ENCODE data around the gene TMEM131. TPM values are rescaled to one million over a fixed set of nuclear protein-coding genes. Genes with fewer than 3 reads are reported as not detected.

The TMEM131 gene
- total RNA-seq, 1 donor from 2014 or later, result 36.4 TPM

GRCh38 chr2:98012561-98012991, 16.8 kb upstream of the TMEM131 start:
- no peak overlapping the region for H3K27ac Mint-ChIP-seq (ENCODE audit: unreplicated experiment)
- no peaks in the 10 kb centered on the region for H3K36me3 Mint-ChIP-seq (ENCODE audit: unreplicated experiment)
- peaks cover 11% of the 10 kb centered on the region for H3K27me3 Mint-ChIP-seq (ENCODE audit: unreplicated experiment)
- no peak for TF ChIP-seq CTCF (IDR thresholded peaks at IDR 0.05)
- H3K4me3 Mint-ChIP-seq (ENCODE audit: unreplicated experiment), result no peak overlapping the region
- H3K9me3 Mint-ChIP-seq (ENCODE audit: unreplicated experiment), result no peaks in the 10 kb centered on the region
- DNase-seq (ENCODE audit: extremely low spot score, unreplicated experiment), result no peak
- H3K4me1 Mint-ChIP-seq (ENCODE audit: unreplicated experiment), result peaks cover 3% of the 10 kb centered on the region

- no peak overlapping the region for H3K4me3 Mint-ChIP-seq (ENCODE audit: unreplicated experiment)
- peaks cover 5% of the 10 kb centered on the region for H3K27me3 Mint-ChIP-seq (ENCODE audit: unreplicated experiment)
- DNase-seq (ENCODE audit: extremely low spot score, unreplicated experiment), result no peak
- no peak overlapping the region for H3K27ac Mint-ChIP-seq (ENCODE audit: unreplicated experiment)
- TF ChIP-seq CTCF (IDR thresholded peaks at IDR 0.05), result no peak
- peaks cover 3% of the 10 kb centered on the region for H3K4me1 Mint-ChIP-seq (ENCODE audit: unreplicated experiment)
- no peaks in the 10 kb centered on the region for H3K36me3 Mint-ChIP-seq (ENCODE audit: unreplicated experiment)
- H3K9me3 Mint-ChIP-seq (ENCODE audit: unreplicated experiment), result no peaks in the 10 kb centered on the region
Measured at GRCh38 chr2:98009887-98010760, 14.4 kb upstream of the TMEM131 start.

- H3K9me3 Mint-ChIP-seq (ENCODE audit: unreplicated experiment), result no peaks in the 10 kb centered on the region
- H3K4me3 Mint-ChIP-seq (ENCODE audit: unreplicated experiment), result no peak overlapping the region
- no peak for DNase-seq (ENCODE audit: extremely low spot score, unreplicated experiment)
- peaks cover 3% of the 10 kb centered on the region for H3K4me1 Mint-ChIP-seq (ENCODE audit: unreplicated experiment)
- no peak overlapping the region for H3K27ac Mint-ChIP-seq (ENCODE audit: unreplicated experiment)
- no peaks in the 10 kb centered on the region for H3K27me3 Mint-ChIP-seq (ENCODE audit: unreplicated experiment)
- H3K36me3 Mint-ChIP-seq (ENCODE audit: unreplicated experiment), result no peaks in the 10 kb centered on the region
- no peak for TF ChIP-seq CTCF (IDR thresholded peaks at IDR 0.05)
Measured at GRCh38 chr2:98008415-98008814, 12.7 kb upstream of the TMEM131 start.

- H3K36me3 Mint-ChIP-seq (ENCODE audit: unreplicated experiment), result no peaks in the 10 kb centered on the region
- peaks cover 3% of the 10 kb centered on the region for H3K4me1 Mint-ChIP-seq (ENCODE audit: unreplicated experiment)
- H3K4me3 Mint-ChIP-seq (ENCODE audit: unreplicated experiment), result no peak overlapping the region
- H3K27me3 Mint-ChIP-seq (ENCODE audit: unreplicated experiment), result peaks cover 4% of the 10 kb centered on the region
- no peak for TF ChIP-seq CTCF (IDR thresholded peaks at IDR 0.05)
- no peaks in the 10 kb centered on the region for H3K9me3 Mint-ChIP-seq (ENCODE audit: unreplicated experiment)
- no peak overlapping the region for H3K27ac Mint-ChIP-seq (ENCODE audit: unreplicated experiment)
- DNase-seq (ENCODE audit: extremely low spot score, unreplicated experiment), result no peak
Measured at GRCh38 chr2:98006378-98006777, 10.6 kb upstream of the TMEM131 start.

GRCh38 chr2:98004613-98005012, 8.9 kb upstream of the TMEM131 start:
- H3K27ac Mint-ChIP-seq (ENCODE audit: unreplicated experiment), result no peak overlapping the region
- H3K9me3 Mint-ChIP-seq (ENCODE audit: unreplicated experiment), result no peaks in the 10 kb centered on the region
- no peak for TF ChIP-seq CTCF (IDR thresholded peaks at IDR 0.05)
- peaks cover 16% of the 10 kb centered on the region for H3K27me3 Mint-ChIP-seq (ENCODE audit: unreplicated experiment)
- H3K4me1 Mint-ChIP-seq (ENCODE audit: unreplicated experiment), result no peaks in the 10 kb centered on the region
- no peak for DNase-seq (ENCODE audit: extremely low spot score, unreplicated experiment)
- H3K36me3 Mint-ChIP-seq (ENCODE audit: unreplicated experiment), result no peaks in the 10 kb centered on the region
- no peak overlapping the region for H3K4me3 Mint-ChIP-seq (ENCODE audit: unreplicated experiment)

Data from osteocyte (in vitro differentiated cells).